ENCODE results near the gene TMEM92. TPM values are rescaled to one million over a fixed set of nuclear protein-coding genes. Genes with fewer than 3 reads are reported as not detected.

Gene TMEM92
- total RNA-seq, 1 experiment from 2014 or later, result 6.6 TPM

DNA sequence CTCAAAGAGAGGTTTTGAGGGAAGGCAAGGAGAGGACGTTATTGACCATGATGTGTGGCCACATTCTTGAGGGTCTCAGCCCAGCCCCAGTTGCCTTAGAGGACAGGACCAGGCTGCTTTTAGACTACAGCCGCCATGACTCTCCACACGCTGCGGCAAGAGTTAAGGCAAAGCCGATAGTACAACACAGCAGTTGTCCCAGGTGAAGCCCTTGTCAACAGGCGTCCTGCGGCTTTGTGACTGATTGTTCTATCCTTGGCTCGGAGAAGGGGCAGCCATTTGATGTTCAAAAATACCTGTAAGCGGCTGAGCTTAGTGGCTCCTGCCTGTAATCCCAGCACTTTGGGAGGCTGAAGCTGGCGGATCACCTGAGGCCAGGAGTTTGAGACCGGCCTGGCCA is 28.8 kb downstream of the TMEM92 start:
- no TSS peak for BruUV-seq (replicated peaks)
- H3K9me2 ChIP-seq (ENCODE audit: insufficient read depth), result no peaks in the 10 kb centered on the region
- no peak overlapping the region for H3K9ac ChIP-seq (ENCODE audit: low read length)
- no peak overlapping the region for H2AFZ ChIP-seq (ENCODE audit: low read depth, low read length, poor library complexity, severe bottlenecking)
- no peaks in the 10 kb centered on the region for H3K79me2 ChIP-seq (ENCODE audit: insufficient read depth, low read length)
- no peak overlapping the region for H3K4me2 ChIP-seq (ENCODE audit: low read length)
- no peaks in the 10 kb centered on the region for H4K20me1 ChIP-seq (ENCODE audit: insufficient read depth)
- H3K27me3 ChIP-seq (ENCODE audit: insufficient read depth, low read length), result no peaks in the 10 kb centered on the region
- no peaks in the 10 kb centered on the region for H3K36me3 ChIP-seq (ENCODE audit: control insufficient read depth in 1 of 2, insufficient read depth in 2 of 2, low read length in 2 of 2)
- ChIA-PET CTCF (interaction anchor here (1.0 kb wide), 1 partner anchor 33 kb away, joined by 3 read pairs; no protein-coding TSS in a partner anchor), RAD21 (ENCODE audit: low non-redundant PET in 1 of 2, low total read pairs in 2 of 2, uncharacterized antibody in 2 of 2, unreplicated experiment in 2 of 2) (no interaction called here), POLR2A (no interaction called here)
- no peaks in the 10 kb centered on the region for H3K9me3 ChIP-seq (ENCODE audit: control insufficient read depth in 1 of 2, insufficient read depth in 1 of 2, low read depth in 1 of 2, low read length in 2 of 2)
- H3K27ac ChIP-seq (ENCODE audit: low read depth, low read length), result no peak overlapping the region
- no peak for TF ChIP-seq SRF (IDR thresholded peaks at IDR 0.05; ENCODE audit: low read depth)
- TF ChIP-seq EGR1 (IDR thresholded peaks at IDR 0.05; ENCODE audit: low read depth), result no peak
- no peak for TF ChIP-seq RAD21 (IDR thresholded peaks at IDR 0.05; ENCODE audit: low read depth)
- no peak for TF ChIP-seq EZH2 (IDR thresholded peaks at IDR 0.05)
- TF ChIP-seq POLR2A (IDR thresholded peaks at IDR 0.05; ENCODE audit: borderline replicate concordance, extremely low read depth, insufficient read depth, insufficient read length), result no peak
- no peak for TF ChIP-seq EZH2phosphoT487 (IDR thresholded peaks at IDR 0.05; ENCODE audit: borderline replicate concordance)
- no peak for TF ChIP-seq SIN3A (IDR thresholded peaks at IDR 0.05; ENCODE audit: low read depth)
- TF ChIP-seq POLR2AphosphoS5 (IDR thresholded peaks at IDR 0.05; ENCODE audit: low read depth, low read length), result no peak
- TF ChIP-seq, protein P1, sequence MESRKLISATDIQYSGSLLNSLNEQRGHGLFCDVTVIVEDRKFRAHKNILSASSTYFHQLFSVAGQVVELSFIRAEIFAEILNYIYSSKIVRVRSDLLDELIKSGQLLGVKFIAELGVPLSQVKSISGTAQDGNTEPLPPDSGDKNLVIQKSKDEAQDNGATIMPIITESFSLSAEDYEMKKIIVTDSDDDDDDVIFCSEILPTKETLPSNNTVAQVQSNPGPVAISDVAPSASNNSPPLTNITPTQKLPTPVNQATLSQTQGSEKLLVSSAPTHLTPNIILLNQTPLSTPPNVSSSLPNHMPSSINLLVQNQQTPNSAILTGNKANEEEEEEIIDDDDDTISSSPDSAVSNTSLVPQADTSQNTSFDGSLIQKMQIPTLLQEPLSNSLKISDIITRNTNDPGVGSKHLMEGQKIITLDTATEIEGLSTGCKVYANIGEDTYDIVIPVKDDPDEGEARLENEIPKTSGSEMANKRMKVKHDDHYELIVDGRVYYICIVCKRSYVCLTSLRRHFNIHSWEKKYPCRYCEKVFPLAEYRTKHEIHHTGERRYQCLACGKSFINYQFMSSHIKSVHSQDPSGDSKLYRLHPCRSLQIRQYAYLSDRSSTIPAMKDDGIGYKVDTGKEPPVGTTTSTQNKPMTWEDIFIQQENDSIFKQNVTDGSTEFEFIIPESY (IDR thresholded peaks at IDR 0.05; ENCODE audit: extremely low read depth, insufficient replicate concordance, low read length), result no peak
- TF ChIP-seq FOSL1 (IDR thresholded peaks at IDR 0.05; ENCODE audit: low read depth), result no peak
- TF ChIP-seq SP1 (IDR thresholded peaks at IDR 0.05; ENCODE audit: low read depth), result no peak
- no peak for TF ChIP-seq CBX3 (IDR thresholded peaks at IDR 0.05; ENCODE audit: low read depth)
- TF ChIP-seq, protein P2, sequence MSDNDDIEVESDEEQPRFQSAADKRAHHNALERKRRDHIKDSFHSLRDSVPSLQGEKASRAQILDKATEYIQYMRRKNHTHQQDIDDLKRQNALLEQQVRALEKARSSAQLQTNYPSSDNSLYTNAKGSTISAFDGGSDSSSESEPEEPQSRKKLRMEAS (IDR thresholded peaks at IDR 0.05), result no peak
- no peak for TF ChIP-seq ZNF274 (IDR thresholded peaks at IDR 0.05; ENCODE audit: low read depth, low read length)
- no peak for TF ChIP-seq JUND (IDR thresholded peaks at IDR 0.05)
- no peak for TF ChIP-seq ZFX (IDR thresholded peaks at IDR 0.05)
- ATAC-seq (no peak), DNase-seq (ENCODE audit: low read depth, low spot score) (no peak)
- intact Hi-C loops (cut with micrococcal nuclease), result no loop called here
- H3K4me3 ChIP-seq (replicated peaks in 1 of 2; ENCODE audit: low read depth in 1 of 2, low read length in 2 of 2), result no peak overlapping the region
- no peaks in the 10 kb centered on the region for H3K4me1 ChIP-seq (ENCODE audit: control insufficient read depth in 1 of 2, insufficient read depth in 2 of 2, low read length in 2 of 2)
